ENCODE results near the gene FFAR1.
"Not testable (repeated sequence)": the region's sequence is repeated elsewhere in the genome, so short reads cannot be mapped to it uniquely, and the experiment has no call there.

FFAR1 gene

DNA sequence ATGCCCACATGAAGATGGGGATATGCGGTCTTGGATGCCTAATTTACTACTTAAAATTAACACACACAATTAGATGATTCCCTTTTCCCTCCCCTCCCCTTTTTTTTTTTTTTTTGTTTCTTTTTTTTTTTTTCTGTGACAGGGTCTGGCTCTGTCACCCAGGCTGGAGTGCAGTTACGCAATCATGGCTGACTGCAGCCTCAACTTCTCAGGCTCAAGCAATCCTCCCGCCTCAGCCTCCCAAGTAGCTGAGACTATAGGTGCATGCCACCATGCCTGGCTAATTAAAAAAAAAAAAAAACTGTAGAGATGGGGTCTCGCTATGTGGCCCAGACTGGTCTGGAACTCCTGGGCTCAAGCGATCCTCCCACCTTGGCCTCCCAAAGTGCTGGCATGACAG, 31.8 kb downstream of the FFAR1 start:
- H3K9me3 ChIP-seq (ENCODE audit: control insufficient read depth, low read length), result peaks cover 12% of the 10 kb centered on the region
- not testable (repeated sequence) for H3K27ac ChIP-seq (ENCODE audit: low read depth, low read length, severe bottlenecking); H3K36me3 ChIP-seq (ENCODE audit: control insufficient read depth, insufficient read depth, low read length); H3K4me1 ChIP-seq (ENCODE audit: control insufficient read depth, insufficient read depth, low read length, poor library complexity, severe bottlenecking); H3K4me3 ChIP-seq (ENCODE audit: extremely low read depth, insufficient read depth, low read length, poor library complexity, severe bottlenecking)
- 83 to 91% methylated on average over 3 to 4 of the region's 5 CpGs for WGBS, 2 experiments (ENCODE audit: insufficient coverage in 2 of 2)

DNA sequence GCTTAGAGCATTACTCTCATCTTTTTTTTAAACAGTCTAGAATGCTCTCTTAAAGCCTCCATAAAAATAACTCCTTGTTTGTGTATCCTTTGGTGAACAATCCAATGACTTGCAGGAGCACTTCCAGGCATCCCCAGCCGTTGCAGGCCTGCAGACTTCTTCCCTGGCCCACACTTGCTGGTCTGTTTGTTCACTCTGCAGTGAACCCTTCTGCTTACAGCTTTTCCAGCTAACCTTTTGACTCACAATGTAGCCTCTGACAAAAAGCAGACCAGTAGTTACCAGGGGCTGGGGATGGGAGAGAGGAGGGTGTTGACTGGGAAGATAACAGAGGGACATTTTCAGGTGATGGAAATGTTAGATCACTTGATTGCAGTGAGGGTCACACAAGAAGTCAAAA, 32.3 kb downstream of the FFAR1 start:
- 55 to 78% methylated on average over 1 of the region's 1 CpG for WGBS, 2 experiments (ENCODE audit: insufficient coverage in 2 of 2)
- H3K4me3 ChIP-seq (ENCODE audit: extremely low read depth, insufficient read depth, low read length, poor library complexity, severe bottlenecking), result no peak overlapping the region
- no peaks in the 10 kb centered on the region for H3K36me3 ChIP-seq (ENCODE audit: control insufficient read depth, insufficient read depth, low read length)
- H3K27ac ChIP-seq (ENCODE audit: low read depth, low read length, severe bottlenecking), result no peak overlapping the region
- H3K9me3 ChIP-seq (ENCODE audit: control insufficient read depth, low read length), result peaks cover 16% of the 10 kb centered on the region
- no peaks in the 10 kb centered on the region for H3K4me1 ChIP-seq (ENCODE audit: control insufficient read depth, insufficient read depth, low read length, poor library complexity, severe bottlenecking)

DNA sequence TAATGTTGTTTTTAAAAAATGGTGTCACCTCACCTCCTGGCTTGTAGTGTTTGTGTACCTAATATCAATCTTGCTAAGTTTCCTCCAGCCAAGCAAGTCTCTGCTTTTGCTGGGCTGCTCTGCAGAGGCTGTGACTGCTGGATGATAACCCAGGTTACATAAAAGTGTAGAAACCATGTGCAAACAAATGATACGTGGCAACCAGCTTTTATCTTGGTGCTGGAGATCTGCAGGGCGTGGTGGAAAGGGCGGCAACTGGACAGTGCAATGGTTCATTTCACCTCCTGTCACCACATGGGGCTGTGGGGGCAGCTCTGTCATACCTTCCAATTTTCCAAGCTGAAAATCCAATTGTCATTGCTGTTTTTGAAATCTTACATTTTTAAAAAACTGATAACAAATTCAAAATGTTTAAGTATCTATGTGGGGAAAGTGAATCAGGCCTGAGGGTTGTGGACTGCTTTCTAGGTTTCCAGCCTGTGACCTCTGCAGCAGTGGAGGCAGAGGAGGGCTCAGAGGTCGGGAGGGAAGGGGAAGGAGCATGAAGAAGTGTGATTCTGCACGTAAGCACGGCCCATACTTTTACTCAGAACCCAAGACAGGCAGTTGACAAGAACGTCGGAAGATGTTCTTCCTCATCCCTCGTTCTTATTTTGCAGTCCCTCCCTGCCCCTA, 32.9 kb downstream of the FFAR1 start:
- Histone ChIP-seq H3K9me3 (ENCODE audit: control insufficient read depth, low read length) (peaks cover 20% of the 10 kb centered on the region), H3K27ac (ENCODE audit: low read depth, low read length, severe bottlenecking) (no peak overlapping the region), H3K36me3 (ENCODE audit: control insufficient read depth, insufficient read depth, low read length) (no peaks in the 10 kb centered on the region), H3K4me3 (ENCODE audit: extremely low read depth, insufficient read depth, low read length, poor library complexity, severe bottlenecking) (no peak overlapping the region), H3K4me1 (ENCODE audit: control insufficient read depth, insufficient read depth, low read length, poor library complexity, severe bottlenecking) (no peaks in the 10 kb centered on the region)
- WGBS, 2 experiments (ENCODE audit: insufficient coverage in 2 of 2), result 80 to 81% methylated on average over 7 to 9 of the region's 9 CpGs

DNA sequence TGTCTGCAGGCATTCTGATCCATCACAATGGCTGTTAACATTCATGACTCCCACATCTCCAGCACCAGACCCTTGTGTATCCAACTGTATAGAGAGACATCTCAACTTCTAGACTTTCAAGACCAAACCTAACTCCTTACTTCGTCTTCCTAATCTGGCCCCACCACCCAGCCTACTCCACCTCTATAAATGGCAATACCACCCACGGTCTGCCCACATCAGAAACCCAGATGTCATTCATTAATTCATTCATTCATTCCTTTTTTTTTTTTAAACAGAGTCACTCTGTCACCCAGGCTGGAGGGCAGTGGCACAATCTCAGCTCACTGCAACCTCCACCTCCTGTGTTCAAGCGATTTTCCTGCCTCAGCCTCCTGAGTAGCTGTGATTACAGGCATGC, 33.6 kb downstream of the FFAR1 start:
- WGBS, 2 experiments (ENCODE audit: insufficient coverage in 2 of 2), result 56 to 68% methylated on average over 2 to 3 of the region's 3 CpGs

DNA sequence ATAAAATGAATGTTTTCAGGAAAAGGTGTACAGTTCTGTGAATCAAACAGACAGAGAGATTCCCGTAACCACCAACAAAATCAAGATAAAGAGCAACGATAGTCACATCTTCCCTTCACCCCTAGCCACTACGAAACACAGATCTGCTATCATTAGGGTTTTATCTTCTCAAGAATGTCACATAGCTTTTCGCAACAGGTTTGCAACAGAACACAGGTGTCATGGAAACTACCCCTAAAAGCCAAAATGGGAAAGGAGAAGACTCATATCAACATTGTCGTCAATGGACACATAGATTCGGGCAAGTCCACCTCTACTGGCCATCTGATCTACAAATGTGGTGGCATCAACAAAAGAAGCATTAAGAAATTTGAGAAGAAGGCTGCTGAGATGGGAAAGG, 34.2 kb downstream of the FFAR1 start:
- WGBS, 2 experiments (ENCODE audit: insufficient coverage in 2 of 2), result 92 to 100% methylated on average over 3 to 6 of the region's 6 CpGs
- H3K27ac ChIP-seq (ENCODE audit: low read depth, low read length, severe bottlenecking), result no peak overlapping the region
- no peaks in the 10 kb centered on the region for H3K36me3 ChIP-seq (ENCODE audit: control insufficient read depth, insufficient read depth, low read length)
- H3K9me3 ChIP-seq (ENCODE audit: control insufficient read depth, low read length), result peaks cover 23% of the 10 kb centered on the region
- no peaks in the 10 kb centered on the region for H3K4me1 ChIP-seq (ENCODE audit: control insufficient read depth, insufficient read depth, low read length, poor library complexity, severe bottlenecking)
- H3K4me3 ChIP-seq (ENCODE audit: extremely low read depth, insufficient read depth, low read length, poor library complexity, severe bottlenecking), result no peak overlapping the region

More for the DNA sequence above, 33.6 kb downstream of the FFAR1 start:
- peaks cover 23% of the 10 kb centered on the region for H3K9me3 ChIP-seq (ENCODE audit: control insufficient read depth, low read length)
- H3K27ac ChIP-seq (ENCODE audit: low read depth, low read length, severe bottlenecking), result no peak overlapping the region
- H3K4me3 ChIP-seq (ENCODE audit: extremely low read depth, insufficient read depth, low read length, poor library complexity, severe bottlenecking), result no peak overlapping the region
- no peaks in the 10 kb centered on the region for H3K36me3 ChIP-seq (ENCODE audit: control insufficient read depth, insufficient read depth, low read length)
- no peaks in the 10 kb centered on the region for H3K4me1 ChIP-seq (ENCODE audit: control insufficient read depth, insufficient read depth, low read length, poor library complexity, severe bottlenecking)

DNA sequence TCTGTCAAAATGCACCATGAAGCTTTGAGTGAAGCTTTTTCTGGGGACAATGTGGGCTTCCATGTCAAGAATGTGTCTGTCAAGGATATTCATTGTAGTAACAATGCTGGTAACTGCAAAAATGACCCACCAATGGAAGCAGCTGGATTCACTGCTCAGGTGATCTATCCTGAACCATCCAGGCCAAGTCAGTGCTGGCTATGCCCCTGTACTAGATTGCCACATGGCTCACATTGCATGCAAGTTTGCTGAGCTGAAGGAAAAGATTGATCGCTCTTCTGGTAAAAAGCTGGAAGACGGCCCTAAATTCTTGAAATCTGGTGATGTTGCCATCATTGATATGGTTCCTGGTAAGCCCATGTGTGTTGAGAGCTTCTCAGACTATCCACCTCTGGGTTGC, 35.8 kb downstream of the FFAR1 start:
- H3K4me1 ChIP-seq (ENCODE audit: control insufficient read depth, insufficient read depth, low read length, poor library complexity, severe bottlenecking), result no peaks in the 10 kb centered on the region
- no peaks in the 10 kb centered on the region for H3K36me3 ChIP-seq (ENCODE audit: control insufficient read depth, insufficient read depth, low read length)
- H3K9me3 ChIP-seq (ENCODE audit: control insufficient read depth, low read length), result peaks cover 35% of the 10 kb centered on the region
- no peak overlapping the region for H3K27ac ChIP-seq (ENCODE audit: low read depth, low read length, severe bottlenecking)
- 91% methylated on average over 2 of the region's 2 CpGs for WGBS, 2 experiments (ENCODE audit: insufficient coverage in 2 of 2)
- no peak overlapping the region for H3K4me3 ChIP-seq (ENCODE audit: extremely low read depth, insufficient read depth, low read length, poor library complexity, severe bottlenecking)

DNA sequence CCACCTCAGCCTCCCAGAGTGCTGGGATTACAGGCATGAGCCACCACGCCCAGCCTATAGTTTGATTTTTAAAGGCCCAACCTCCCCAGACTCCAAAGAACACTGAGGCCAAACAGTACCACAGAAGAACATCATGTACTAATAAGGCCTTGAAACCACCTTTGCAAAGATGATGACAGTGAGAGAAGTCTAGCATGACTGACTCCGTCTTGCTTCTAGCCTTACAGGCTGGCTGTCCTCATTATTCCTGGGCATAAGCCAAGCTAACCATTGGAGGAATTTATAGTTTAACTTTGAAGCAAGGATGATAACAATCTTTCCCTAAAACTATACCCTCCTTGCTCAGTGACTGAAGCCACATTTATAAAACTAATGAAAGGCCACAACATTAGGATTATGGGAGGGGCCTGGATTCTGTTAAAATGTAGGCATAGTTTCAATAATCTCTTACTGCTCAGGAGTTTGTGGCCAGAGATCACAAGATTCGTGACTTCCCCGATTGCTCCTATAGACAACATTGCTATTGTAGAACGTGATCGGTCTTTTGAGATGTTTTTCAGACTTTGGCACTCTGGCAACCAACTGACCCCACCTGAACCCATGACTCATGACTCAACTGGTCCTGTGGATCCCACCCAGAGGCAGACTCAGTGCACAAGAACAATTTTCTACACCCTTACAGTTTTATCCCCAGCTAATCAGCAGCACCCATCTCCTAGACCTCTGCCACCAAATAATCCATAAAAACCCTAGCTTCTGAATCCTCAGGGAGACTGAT, 40.8 kb downstream of the FFAR1 start:
- Histone ChIP-seq H3K27ac (ENCODE audit: low read depth, low read length, severe bottlenecking) (no peak overlapping the region), H3K36me3 (ENCODE audit: control insufficient read depth, insufficient read depth, low read length) (no peaks in the 10 kb centered on the region), H3K4me1 (ENCODE audit: control insufficient read depth, insufficient read depth, low read length, poor library complexity, severe bottlenecking) (no peaks in the 10 kb centered on the region), H3K4me3 (ENCODE audit: extremely low read depth, insufficient read depth, low read length, poor library complexity, severe bottlenecking) (no peak overlapping the region), H3K9me3 (ENCODE audit: control insufficient read depth, low read length) (peaks cover 39% of the 10 kb centered on the region)
- 94 to 100% methylated on average over 4 to 5 of the region's 6 CpGs for WGBS, 2 experiments (ENCODE audit: insufficient coverage in 2 of 2)

DNA sequence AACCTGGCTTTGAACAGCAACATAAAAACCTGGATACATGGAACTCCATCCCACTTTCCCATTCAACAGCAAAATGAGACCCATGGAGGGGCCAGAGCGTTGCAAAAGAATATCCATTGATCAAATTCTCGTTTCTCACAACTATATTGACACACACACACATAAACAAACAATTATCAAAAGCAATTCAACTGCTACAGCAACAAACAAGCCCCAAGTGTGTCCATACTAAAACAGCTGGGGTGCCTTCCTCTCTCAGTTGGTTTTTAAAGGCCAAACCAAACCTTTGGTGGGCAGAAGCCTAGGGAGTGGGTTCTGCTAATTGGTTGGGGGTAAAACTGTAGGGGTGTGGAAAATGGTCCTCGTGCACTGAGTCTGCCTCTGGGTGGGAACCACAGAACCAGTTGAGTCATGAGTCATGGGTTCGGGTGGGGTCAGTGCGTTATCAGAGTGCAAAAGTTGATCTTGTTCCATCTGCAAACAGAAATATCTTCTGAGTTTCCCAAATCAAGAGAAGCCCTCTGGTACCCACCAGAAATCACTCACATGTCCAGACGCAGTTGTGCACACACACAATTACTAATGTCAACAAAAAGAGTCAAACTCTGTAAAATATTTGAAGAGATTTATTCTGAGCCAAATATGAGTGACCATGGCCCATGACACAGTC, 41.6 kb downstream of the FFAR1 start:
- 81 to 96% methylated on average over 4 to 5 of the region's 6 CpGs for WGBS, 2 experiments (ENCODE audit: insufficient coverage in 2 of 2)
- no peaks in the 10 kb centered on the region for H3K36me3 ChIP-seq (ENCODE audit: control insufficient read depth, insufficient read depth, low read length)
- peaks cover 33% of the 10 kb centered on the region for H3K9me3 ChIP-seq (ENCODE audit: control insufficient read depth, low read length)
- H3K27ac ChIP-seq (ENCODE audit: low read depth, low read length, severe bottlenecking), result no peak overlapping the region
- no peaks in the 10 kb centered on the region for H3K4me1 ChIP-seq (ENCODE audit: control insufficient read depth, insufficient read depth, low read length, poor library complexity, severe bottlenecking)
- H3K4me3 ChIP-seq (ENCODE audit: extremely low read depth, insufficient read depth, low read length, poor library complexity, severe bottlenecking), result no peak overlapping the region

DNA sequence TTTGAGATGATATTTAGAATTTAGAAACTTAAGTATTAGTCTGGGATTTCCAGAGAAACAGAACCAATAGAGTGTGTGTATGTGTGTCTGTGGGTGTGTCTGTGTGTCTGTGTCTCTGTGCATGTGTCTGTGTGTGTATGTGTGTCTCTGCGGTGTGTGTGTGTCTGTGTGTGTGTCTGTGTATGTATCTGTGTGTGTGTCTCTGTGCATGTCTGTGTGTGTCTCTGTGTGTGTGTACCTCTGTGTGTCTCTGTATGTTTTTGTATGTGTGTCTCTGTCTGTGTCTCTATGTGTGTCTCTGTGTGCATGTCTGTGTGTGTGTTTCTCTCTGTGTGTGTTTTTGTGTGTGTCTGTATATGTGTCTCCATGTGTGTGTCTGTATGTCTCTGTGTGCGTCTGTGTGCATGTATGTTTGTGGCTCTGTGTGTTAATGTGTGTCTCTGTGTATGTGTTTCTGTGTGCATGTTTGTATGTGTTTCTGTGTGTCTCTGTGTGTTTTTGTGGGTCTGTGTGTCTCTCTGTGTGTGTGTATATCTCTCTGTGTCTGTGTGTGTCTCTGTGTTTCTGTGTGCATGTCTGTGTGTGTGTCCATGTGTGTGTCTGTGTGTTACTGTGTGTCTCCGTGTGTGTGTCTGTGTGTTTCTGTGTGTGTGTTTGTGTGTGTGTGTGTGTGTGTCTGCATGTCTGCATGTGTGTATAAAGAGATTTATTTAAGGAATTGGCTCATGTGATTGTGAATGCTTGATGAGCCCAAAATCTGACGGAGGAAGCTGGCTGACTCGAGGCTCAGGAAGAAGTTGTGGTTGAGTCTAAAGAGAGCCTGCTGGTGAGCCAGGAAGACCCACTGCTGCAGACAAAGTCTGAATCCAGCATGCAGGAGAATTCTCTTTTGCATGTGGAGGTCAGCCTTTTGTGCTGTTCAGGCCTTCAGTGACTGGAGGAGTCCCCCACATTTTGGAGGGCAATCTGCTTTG, 45.3 kb downstream of the FFAR1 start:
- H3K4me3 ChIP-seq (ENCODE audit: extremely low read depth, insufficient read depth, low read length, poor library complexity, severe bottlenecking), result no peak overlapping the region
- no peak overlapping the region for H3K27ac ChIP-seq (ENCODE audit: low read depth, low read length, severe bottlenecking)
- H3K4me1 ChIP-seq (ENCODE audit: control insufficient read depth, insufficient read depth, low read length, poor library complexity, severe bottlenecking), result no peaks in the 10 kb centered on the region
- peaks cover 15% of the 10 kb centered on the region for H3K9me3 ChIP-seq (ENCODE audit: control insufficient read depth, low read length)
- no peaks in the 10 kb centered on the region for H3K36me3 ChIP-seq (ENCODE audit: control insufficient read depth, insufficient read depth, low read length)
- WGBS, 2 experiments (ENCODE audit: insufficient coverage in 2 of 2), result 80 to 84% methylated on average over 5 of the region's 5 CpGs
